Stomach (tissue), 9 donors: ENCODE measurements around the gene BRIX1. TPM values are rescaled to one million over a fixed set of nuclear protein-coding genes. Genes with fewer than 3 reads are reported as not detected.
A peak's percentile ranks its signal among the peaks of the same experiment; 100 is the strongest.

Source experiments
- DNase-seq, 2 donors: peaks; one replicate each; pipeline versions ENCODE4 v3.0.0 to v3.0.0-alpha.2; 2013 to 2019
- H3K27ac ChIP-seq, 5 donors: fragments of 200-600 bp in 4 of 5; sonication (generic) in 4 of 5; one replicate each; pipeline ENCODE4 v1.5.1; 2013 to 2019; ENCODE audit warnings: mild to moderate bottlenecking in 1 of 5, moderate library complexity in 1 of 5
- H3K27me3 ChIP-seq, 3 donors: fragments of 200-600 bp; sonication (generic); one replicate each; pipeline ENCODE4 v1.5.1; 2017 to 2019; ENCODE audit warnings: mixed run types in 1 of 3
- H3K36me3 ChIP-seq, 4 donors: fragments of 200-600 bp; sonication (generic); 1 replicate in 3 of 4; 2 replicates in 1 of 4; pipeline ENCODE4 v1.5.1; 2016 to 2019
- H3K4me1 ChIP-seq, 4 donors: fragments of 200-600 bp; sonication (generic); one replicate each; pipeline ENCODE4 v1.5.1; 2016 to 2019
- H3K4me3 ChIP-seq, 4 donors: fragments of 200-600 bp; sonication (generic) in 3 of 4; one replicate each; pipeline ENCODE4 v1.5.1; 2016 to 2019; ENCODE audit warnings: mild to moderate bottlenecking in 1 of 4
- H3K9me3 ChIP-seq, 4 donors: fragments of 200-600 bp; sonication (generic); one replicate each; pipeline ENCODE4 v1.5.1; 2016 to 2019
- CTCF ChIP-seq, 7 experiments: fragments of 450-650 bp in 4 of 7; fragments of 200-600 bp in 3 of 7; sonication (generic) in 3 of 7; IDR thresholded peaks; one replicate each; pipeline ENCODE4 v1.5.1; 2016 to 2019; ENCODE audit warnings: antibody characterized with exemption in 7 of 7, control low read depth in 2 of 7, mild to moderate bottlenecking in 1 of 7
- EP300 ChIP-seq: sonication (generic); formaldehyde crosslinking; IDR thresholded peaks from one replicate; pipeline ENCODE4 v1.6.1; 2017; ENCODE audit warnings: antibody characterized with exemption
- POLR2A ChIP-seq, 4 donors: fragments of 450-650 bp; IDR thresholded peaks; one replicate each; pipeline ENCODE4 v1.6.1; 2016; ENCODE audit warnings: antibody characterized with exemption in 4 of 4, control low read depth in 2 of 4, mild to moderate bottlenecking in 1 of 4, moderate library complexity in 1 of 4
- POLR2AphosphoS5 ChIP-seq, 3 donors: sonication (generic); formaldehyde crosslinking; IDR thresholded peaks; one replicate each; pipeline ENCODE4 v1.6.1; 2016; ENCODE audit warnings: antibody characterized with exemption in 3 of 3
- WGBS, 5 donors: extraction: QIAGEN DNeasy Blood & Tissue Kit in 3 of 5; methylation state at CpG; one replicate each; pipeline versions ENCODE4 v1.1.5 to v1.1.7; 2013 to 2018; 5-methylcytosine and 5-hydroxymethylcytosine counted together
- intact Hi-C: fragments of 100-400 bp; cut with DNase I; formaldehyde crosslinking; loops from one replicate; pipeline ENCODE4 v1.15.1; 2023; ENCODE audit warnings: low total_unique reads
- polyA plus RNA-seq, 3 donors: library from polyadenylated mRNA; stranded (reverse); fragments of 200-250 nt; gene quantifications; one replicate each; pipeline ENCODE4 v1.2.3, GENCODE V29; 2013
- total RNA-seq, 5 donors: library from RNA; depleted of rRNA; stranded (reverse); fragments of >200 nt; gene quantifications; one replicate each; pipeline versions ENCODE4 v1.1.0 to v1.2.3, GENCODE V29; 2014 to 2016
- donor health status: healthy with polysubstance abuse.
- donor health status: Bipolar disorder and iron deficiency.
- donor health status: healthy.

The BRIX1 gene
- total and polyA plus RNA-seq, 8 donors: 3.8 to 36.2 (median 18.3) TPM; not detected in 1

- WGBS, 5 donors: 96 to 100% (median 98%) methylated on average over 1 of the region's 1 CpG
- Histone ChIP-seq H3K4me1 (no peaks in the 10 kb centered on the region), H3K9me3 (no peaks in the 10 kb centered on the region), H3K27me3 (no peaks in the 10 kb centered on the region), H3K27ac (no peak overlapping the region), H3K36me3 (no peaks in the 10 kb centered on the region), H3K4me3 (no peak overlapping the region)
- TF ChIP-seq POLR2AphosphoS5 (IDR thresholded peaks at IDR 0.05) (no peak), POLR2A (IDR thresholded peaks at IDR 0.05) (no peak), EP300 (no peak), CTCF (IDR thresholded peaks at IDR 0.05) (no peak)
- no peak for DNase-seq
- intact Hi-C loops: loop anchor here (5.0 to 10.0 kb wide), 3 partner anchors 50 to 412 kb away; no protein-coding TSS in a partner anchor
Measured at GRCh38 chr5:34894716-34895115, 20.8 kb upstream of the BRIX1 start.

- no peak overlapping the region for H3K4me3 ChIP-seq
- no peaks in the 10 kb centered on the region for H3K36me3 ChIP-seq
- TF ChIP-seq CTCF (IDR thresholded peaks at IDR 0.05): no peak
- DNase-seq: peak in 1 of 2 donors; percentile 12
- no peaks in the 10 kb centered on the region for H3K4me1 ChIP-seq
- intact Hi-C loops: loop anchor here (5.0 to 10.0 kb wide), 3 partner anchors 51 to 414 kb away; no protein-coding TSS in a partner anchor
- WGBS, 5 donors: 31 to 54% (median 44%) methylated on average over 2 of the region's 2 CpGs
- H3K9me3 ChIP-seq: no peaks in the 10 kb centered on the region
- no peak overlapping the region for H3K27ac ChIP-seq
- no peaks in the 10 kb centered on the region for H3K27me3 ChIP-seq
Measured at GRCh38 chr5:34895641-34896419, 19.7 kb upstream of the BRIX1 start.

- Histone ChIP-seq H3K9me3 (no peaks in the 10 kb centered on the region), H3K27me3 (no peaks in the 10 kb centered on the region), H3K36me3 (peaks cover 0 to 4% (median 0%) of the 10 kb centered on the region in 4 donors), H3K4me3 (no peak overlapping the region), H3K27ac (no peak overlapping the region), H3K4me1 (no peaks in the 10 kb centered on the region)
- intact Hi-C loops: loop anchor here (5.0 to 10.0 kb wide), 3 partner anchors 53 to 415 kb away; no protein-coding TSS in a partner anchor
- TF ChIP-seq POLR2AphosphoS5 (IDR thresholded peaks at IDR 0.05): no peak
- TF ChIP-seq POLR2A (IDR thresholded peaks at IDR 0.05): no peak
- TF ChIP-seq CTCF (IDR thresholded peaks at IDR 0.05): no peak
- no peak for TF ChIP-seq EP300
- DNase-seq: no peak
Measured at GRCh38 chr5:34897646-34898045, 17.9 kb upstream of the BRIX1 start.

GRCh38 chr5:34898258-34898895 lies 17.1 kb upstream of the BRIX1 start:
- Histone ChIP-seq H3K9me3 (no peaks in the 10 kb centered on the region), H3K4me1 (no peaks in the 10 kb centered on the region), H3K27ac (no peak overlapping the region), H3K4me3 (no peak overlapping the region), H3K27me3 (no peaks in the 10 kb centered on the region), H3K36me3 (peaks cover 0 to 5% (median 0%) of the 10 kb centered on the region in 4 donors)
- intact Hi-C loops: loop anchor here (5.0 to 10.0 kb wide), 3 partner anchors 54 to 416 kb away; no protein-coding TSS in a partner anchor
- TF ChIP-seq CTCF (IDR thresholded peaks at IDR 0.05) (peak in 5 of 7 experiments; percentile 75 to 87 (median 81)), EP300 (no peak), POLR2AphosphoS5 (IDR thresholded peaks at IDR 0.05) (peak in 1 of 3 donors; percentile 22)
- WGBS, 5 donors: 0% methylated on average over 3 of the region's 3 CpGs
- DNase-seq: peak; percentile 67 to 90
